Esophagus muscularis mucosa (tissue), 4 donors: Measurements from ENCODE around the gene DDX19B.

Source experiments
- CTCF ChIP-seq, 3 experiments: fragments of 200-600 bp in 2 of 3; fragments of 450-650 bp in 1 of 3; sonication (generic) in 2 of 3; IDR thresholded peaks; one replicate each; pipeline ENCODE4 v1.5.1; 2017 to 2019; ENCODE audit warnings: antibody characterized with exemption in 3 of 3, mild to moderate bottlenecking in 2 of 3, moderate library complexity in 1 of 3
- EP300 ChIP-seq: sonication (generic); formaldehyde crosslinking; IDR thresholded peaks from one replicate; pipeline ENCODE4 v1.6.1; 2017; ENCODE audit warnings: antibody characterized with exemption
- POLR2A ChIP-seq: fragments of 450-650 bp; IDR thresholded peaks from one replicate; pipeline ENCODE4 v1.6.1; 2017; ENCODE audit warnings: antibody characterized with exemption, moderate library complexity, mild to moderate bottlenecking, low read depth

GRCh38 chr16:70380919-70381603, 82.1 kb downstream of the DDX19B start:
- TF ChIP-seq CTCF (IDR thresholded peaks at IDR 0.05) (peak in 2 of 3 experiments; percentile 3 to 15), POLR2A (no peak), EP300 (no peak)
